Adrenal gland (tissue), 5 donors: Measurements from ENCODE around the gene CAPSL.

ENCODE experiments used
- CTCF ChIP-seq, 6 experiments: fragments of 450-650 bp in 4 of 6; fragments of 200-600 bp in 2 of 6; sonication (generic) in 1 of 6; IDR thresholded peaks; 1 replicate in 5 of 6; 2 replicates in 1 of 6; pipeline versions ENCODE4 v1.5.1 to v1.8.0; 2016 to 2021; ENCODE audit warnings: antibody characterized with exemption in 6 of 6, mild to moderate bottlenecking in 2 of 6, moderate library complexity in 1 of 6
- POLR2A ChIP-seq, 2 donors: fragments of 450-650 bp; IDR thresholded peaks; one replicate each; pipeline ENCODE4 v1.6.1; 2017; ENCODE audit warnings: antibody characterized with exemption in 2 of 2, mild to moderate bottlenecking in 2 of 2, moderate library complexity in 1 of 2
- donor health status: DM: no; HTN: no; CAD: no.

- TF ChIP-seq CTCF (IDR thresholded peaks at IDR 0.05) (no peak), POLR2A (IDR thresholded peaks at IDR 0.05) (no peak)
Observed at GRCh38 chr5:35856765-35857351, 81.6 kb downstream of the CAPSL start, which contains the start of gene IL7R.
